ENCODE data around the gene ELP4. TPM values are rescaled to one million over a fixed set of nuclear protein-coding genes. Genes with fewer than 3 reads are reported as not detected.

The ELP4 gene
- total RNA-seq, 1 experiment from 2014 or later, result 19.4 TPM

DNA sequence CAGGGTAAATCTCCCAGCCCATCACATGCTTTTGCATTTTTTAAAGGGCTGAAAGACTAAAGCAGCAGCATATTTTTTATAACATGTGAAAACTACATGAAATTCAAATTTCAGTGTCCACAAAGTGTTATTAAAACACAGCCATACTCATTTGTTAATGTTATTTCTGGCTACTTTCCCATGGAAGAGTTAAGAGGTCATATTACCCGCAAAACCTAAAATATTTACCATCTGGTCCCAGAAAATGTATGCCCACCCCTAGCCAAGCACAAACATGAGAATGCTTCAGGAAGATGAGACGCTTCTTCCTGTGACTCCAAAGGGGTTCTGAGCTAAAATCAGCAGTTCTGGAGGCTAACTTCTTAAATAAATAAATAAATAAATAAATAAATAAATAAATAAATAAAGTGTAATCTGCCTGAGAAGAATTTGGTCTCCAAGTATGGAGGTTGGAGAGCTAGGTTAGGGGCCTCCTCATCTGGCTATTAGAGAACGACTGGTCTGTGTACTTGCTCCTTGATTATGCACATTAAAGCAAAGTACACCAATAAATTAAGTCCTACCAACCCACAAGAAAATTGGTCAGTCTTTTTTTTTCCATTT is 9.9 kb upstream of the ELP4 start:
- intact Hi-C loops (cut with micrococcal nuclease), result no loop called here

DNA sequence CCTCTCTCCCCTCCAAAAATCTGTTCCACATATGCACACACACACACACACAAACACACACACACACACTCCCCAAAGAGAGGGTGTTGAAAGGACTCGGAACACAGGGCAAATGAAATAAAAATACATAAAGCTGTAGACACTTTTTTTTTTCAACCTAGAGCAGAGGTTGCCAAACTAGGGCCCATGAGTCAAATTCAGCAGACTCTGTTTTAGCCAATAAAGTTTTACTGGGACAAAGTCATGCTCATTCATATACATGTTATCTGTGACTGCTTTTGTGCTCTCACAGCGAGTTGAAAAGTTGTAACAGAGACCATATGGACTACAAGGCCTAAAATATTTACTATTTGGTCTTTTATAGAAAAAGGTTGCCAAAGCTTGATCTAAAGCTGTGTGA is 9.0 kb upstream of the ELP4 start:
- Histone ChIP-seq H3K9me2 (replicated peaks; ENCODE audit: low read length) (no peaks in the 10 kb centered on the region), H3K4me2 (ENCODE audit: low read length) (no peak overlapping the region), H3K9me3 (ENCODE audit: low read length) (no peaks in the 10 kb centered on the region), H3K9ac (ENCODE audit: low read length) (no peak overlapping the region), H3K4me1 (ENCODE audit: insufficient read depth, low read length) (no peaks in the 10 kb centered on the region), H3K27ac (ENCODE audit: low read length) (no peak overlapping the region), H4K20me1 (ENCODE audit: low read length) (no peaks in the 10 kb centered on the region), H3K4me3 (ENCODE audit: low read length) (no peak overlapping the region), H2AFZ (ENCODE audit: low read length) (no peak overlapping the region), H3K36me3 (ENCODE audit: low read depth, low read length) (peaks cover 8% of the 10 kb centered on the region; the same call in 1 of the 2 replicates), H3K79me2 (ENCODE audit: low read length) (peaks cover 87% of the 10 kb centered on the region), H3F3A (ENCODE audit: low read length, unreplicated experiment) (no peaks in the 10 kb centered on the region), H3K27me3 (ENCODE audit: low read length) (no peaks in the 10 kb centered on the region)
- POLR2A ChIA-PET (ENCODE audit: unreplicated experiment), result no interaction called here
- intact Hi-C loops (cut with micrococcal nuclease), result no loop called here
- ATAC-seq, result peak; percentile 37
- no peak for TF ChIP-seq EZH2phosphoT487 (IDR thresholded peaks at IDR 0.05; ENCODE audit: borderline replicate concordance, low read length)
- TF ChIP-seq, protein P1, sequence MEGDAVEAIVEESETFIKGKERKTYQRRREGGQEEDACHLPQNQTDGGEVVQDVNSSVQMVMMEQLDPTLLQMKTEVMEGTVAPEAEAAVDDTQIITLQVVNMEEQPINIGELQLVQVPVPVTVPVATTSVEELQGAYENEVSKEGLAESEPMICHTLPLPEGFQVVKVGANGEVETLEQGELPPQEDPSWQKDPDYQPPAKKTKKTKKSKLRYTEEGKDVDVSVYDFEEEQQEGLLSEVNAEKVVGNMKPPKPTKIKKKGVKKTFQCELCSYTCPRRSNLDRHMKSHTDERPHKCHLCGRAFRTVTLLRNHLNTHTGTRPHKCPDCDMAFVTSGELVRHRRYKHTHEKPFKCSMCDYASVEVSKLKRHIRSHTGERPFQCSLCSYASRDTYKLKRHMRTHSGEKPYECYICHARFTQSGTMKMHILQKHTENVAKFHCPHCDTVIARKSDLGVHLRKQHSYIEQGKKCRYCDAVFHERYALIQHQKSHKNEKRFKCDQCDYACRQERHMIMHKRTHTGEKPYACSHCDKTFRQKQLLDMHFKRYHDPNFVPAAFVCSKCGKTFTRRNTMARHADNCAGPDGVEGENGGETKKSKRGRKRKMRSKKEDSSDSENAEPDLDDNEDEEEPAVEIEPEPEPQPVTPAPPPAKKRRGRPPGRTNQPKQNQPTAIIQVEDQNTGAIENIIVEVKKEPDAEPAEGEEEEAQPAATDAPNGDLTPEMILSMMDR (conservative IDR thresholded peaks at IDR 0.05; ENCODE audit: low read depth, low read length), result no peak
- no peak for TF ChIP-seq EZH2 (IDR thresholded peaks at IDR 0.05; ENCODE audit: low read length, unreplicated experiment)
- CTCF ChIA-PET, result no interaction called here
- BruUV-seq (replicated peaks), result no TSS peak
- DNase-seq, result peak; percentile 24

More for the DNA sequence above, 9.9 kb upstream of the ELP4 start:
- Histone ChIP-seq H3K9me3 (ENCODE audit: low read length) (no peaks in the 10 kb centered on the region), H3K36me3 (ENCODE audit: low read depth, low read length) (peaks cover 4% of the 10 kb centered on the region; the same call in 1 of the 2 replicates), H3K9me2 (replicated peaks; ENCODE audit: low read length) (no peaks in the 10 kb centered on the region), H3K27ac (ENCODE audit: low read length) (no peak overlapping the region), H3F3A (ENCODE audit: low read length, unreplicated experiment) (no peaks in the 10 kb centered on the region), H3K4me3 (ENCODE audit: low read length) (no peak overlapping the region), H3K27me3 (ENCODE audit: low read length) (no peaks in the 10 kb centered on the region), H3K4me2 (ENCODE audit: low read length) (no peak overlapping the region), H3K79me2 (ENCODE audit: low read length) (peaks cover 82% of the 10 kb centered on the region), H4K20me1 (ENCODE audit: low read length) (no peaks in the 10 kb centered on the region), H3K9ac (ENCODE audit: low read length) (no peak overlapping the region), H2AFZ (ENCODE audit: low read length) (no peak overlapping the region), H3K4me1 (ENCODE audit: insufficient read depth, low read length) (no peaks in the 10 kb centered on the region)
- no peak for TF ChIP-seq EZH2phosphoT487 (IDR thresholded peaks at IDR 0.05; ENCODE audit: borderline replicate concordance, low read length)
- TF ChIP-seq, protein P1 (conservative IDR thresholded peaks at IDR 0.05; ENCODE audit: low read depth, low read length), result no peak
- TF ChIP-seq EZH2 (IDR thresholded peaks at IDR 0.05; ENCODE audit: low read length, unreplicated experiment), result no peak
- DNase-seq (no peak), ATAC-seq (no peak)
- POLR2A ChIA-PET (ENCODE audit: unreplicated experiment), result no interaction called here
- CTCF ChIA-PET, result no interaction called here
- BruUV-seq (replicated peaks), result no TSS peak

DNA sequence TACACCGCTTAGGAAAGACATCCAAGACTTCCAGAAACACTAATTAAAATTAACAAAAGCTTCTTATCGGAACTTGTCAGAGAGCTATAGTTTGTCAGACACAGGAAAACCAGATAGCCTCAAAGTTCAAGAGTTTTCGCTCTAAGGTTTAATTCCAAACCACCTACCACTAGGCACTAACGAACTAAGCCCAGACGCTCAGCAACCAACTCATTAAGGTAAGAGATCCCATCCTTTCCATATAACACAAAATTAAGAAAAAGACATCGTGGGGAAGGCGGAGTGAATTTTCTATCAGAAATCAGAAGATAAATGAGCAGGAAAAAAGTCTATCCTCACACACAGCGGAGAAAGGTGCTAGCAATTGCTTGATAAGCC is 527 bp upstream of the ELP4 start:
- peak; percentile 5 for DNase-seq
- Histone ChIP-seq H3F3A (ENCODE audit: low read length, unreplicated experiment) (no peaks in the 10 kb centered on the region), H3K4me3 (ENCODE audit: low read length) (peak overlapping the region; percentile 96), H3K27ac (ENCODE audit: low read length) (peak overlapping the region; percentile 16; the same call in 1 of the 2 replicates), H3K4me2 (ENCODE audit: low read length) (peak overlapping the region; percentile 91), H3K9ac (ENCODE audit: low read length) (peak overlapping the region; percentile 87), H4K20me1 (ENCODE audit: low read length) (no peaks in the 10 kb centered on the region), H3K4me1 (ENCODE audit: insufficient read depth, low read length) (peaks cover 29% of the 10 kb centered on the region), H2AFZ (ENCODE audit: low read length) (peak overlapping the region; percentile 99), H3K79me2 (ENCODE audit: low read length) (peaks cover 90% of the 10 kb centered on the region), H3K36me3 (ENCODE audit: low read depth, low read length) (peaks cover 4% of the 10 kb centered on the region; the same call in 1 of the 2 replicates), H3K9me2 (replicated peaks; ENCODE audit: low read length) (no peaks in the 10 kb centered on the region), H3K9me3 (ENCODE audit: low read length) (no peaks in the 10 kb centered on the region), H3K27me3 (ENCODE audit: low read length) (no peaks in the 10 kb centered on the region)
- POLR2A ChIA-PET (ENCODE audit: unreplicated experiment), result interaction anchor here (0.8 kb wide), 1 partner anchor 301 kb away, joined by 4 read pairs; no protein-coding TSS in a partner anchor
- intact Hi-C loops (cut with micrococcal nuclease), result loop anchor here (1.0 to 5.0 kb wide), 3 partner anchors 302 to 363 kb away; partner anchors contain the start of gene PAX6
- BruUV-seq (replicated peaks), result TSS peak; percentile 72
- CTCF ChIA-PET, result interaction anchor here (0.7 kb wide), 1 partner anchor 277 kb away, joined by 3 read pairs; no protein-coding TSS in a partner anchor
- peak; percentile 12 for ATAC-seq
- TF ChIP-seq EZH2 (IDR thresholded peaks at IDR 0.05; ENCODE audit: low read length, unreplicated experiment), result no peak
- no peak for TF ChIP-seq EZH2phosphoT487 (IDR thresholded peaks at IDR 0.05; ENCODE audit: borderline replicate concordance, low read length)
- TF ChIP-seq, protein P1 (conservative IDR thresholded peaks at IDR 0.05; ENCODE audit: low read depth, low read length), result no peak

All from PC-3 (cell line).